ENCODE measurements around the gene UGT1A8. TPM values are rescaled to one million over a fixed set of nuclear protein-coding genes. Genes with fewer than 3 reads are reported as not detected.

Gene UGT1A8
- total RNA-seq, 1 donor from 2014 or later: not detected

- Mint-ChIP-seq H3K27ac (ENCODE audit: unreplicated experiment) (no peak within 1 kb of the TSS), H3K4me3 (ENCODE audit: unreplicated experiment) (no peak within 1 kb of the TSS), H3K4me1 (ENCODE audit: low read depth, unreplicated experiment) (no peaks in the 10 kb centered on the region), H3K9me3 (ENCODE audit: unreplicated experiment) (no peaks in the 10 kb centered on the region), H3K27me3 (ENCODE audit: unreplicated experiment) (no peaks in the 10 kb centered on the region), H3K36me3 (ENCODE audit: unreplicated experiment) (no peaks in the 10 kb centered on the region)
- no peak for TF ChIP-seq CTCF (IDR thresholded peaks at IDR 0.05; ENCODE audit: partially characterized antibody, unreplicated experiment)
- no peak for DNase-seq
Observed at GRCh38 chr2:233681521-233682099, 64.2 kb downstream of the UGT1A8 start, which contains the start of gene UGT1A7. Gene UGT1A7, plus strand, starts transcription at chr2:233681901. Its CDS starts 37 bp downstream, at chr2:233681938.

GRCh38 chr2:233684640-233685039, 67.2 kb downstream of the UGT1A8 start:
- no peak for TF ChIP-seq CTCF (IDR thresholded peaks at IDR 0.05; ENCODE audit: partially characterized antibody, unreplicated experiment)
- Mint-ChIP-seq H3K27ac (ENCODE audit: unreplicated experiment) (no peak overlapping the region), H3K27me3 (ENCODE audit: unreplicated experiment) (no peaks in the 10 kb centered on the region), H3K9me3 (ENCODE audit: unreplicated experiment) (peaks cover 4% of the 10 kb centered on the region), H3K36me3 (ENCODE audit: unreplicated experiment) (no peaks in the 10 kb centered on the region), H3K4me1 (ENCODE audit: low read depth, unreplicated experiment) (no peaks in the 10 kb centered on the region), H3K4me3 (ENCODE audit: unreplicated experiment) (no peak overlapping the region)
- no peak for DNase-seq

- Mint-ChIP-seq H3K4me3 (ENCODE audit: unreplicated experiment) (no peak overlapping the region), H3K36me3 (ENCODE audit: unreplicated experiment) (no peaks in the 10 kb centered on the region), H3K4me1 (ENCODE audit: low read depth, unreplicated experiment) (no peaks in the 10 kb centered on the region), H3K9me3 (ENCODE audit: unreplicated experiment) (peaks cover 4% of the 10 kb centered on the region), H3K27me3 (ENCODE audit: unreplicated experiment) (no peaks in the 10 kb centered on the region), H3K27ac (ENCODE audit: unreplicated experiment) (no peak overlapping the region)
- no peak for DNase-seq
- no peak for TF ChIP-seq CTCF (IDR thresholded peaks at IDR 0.05; ENCODE audit: partially characterized antibody, unreplicated experiment)
Observed at GRCh38 chr2:233686928-233687327, 69.5 kb downstream of the UGT1A8 start.

GRCh38 chr2:233688341-233688740, 70.9 kb downstream of the UGT1A8 start:
- no peaks in the 10 kb centered on the region for H3K27me3 Mint-ChIP-seq (ENCODE audit: unreplicated experiment)
- no peaks in the 10 kb centered on the region for H3K36me3 Mint-ChIP-seq (ENCODE audit: unreplicated experiment)
- peaks cover 4% of the 10 kb centered on the region for H3K9me3 Mint-ChIP-seq (ENCODE audit: unreplicated experiment)
- no peak for DNase-seq
- no peaks in the 10 kb centered on the region for H3K4me1 Mint-ChIP-seq (ENCODE audit: low read depth, unreplicated experiment)
- H3K27ac Mint-ChIP-seq (ENCODE audit: unreplicated experiment): no peak overlapping the region
- no peak overlapping the region for H3K4me3 Mint-ChIP-seq (ENCODE audit: unreplicated experiment)
- no peak for TF ChIP-seq CTCF (IDR thresholded peaks at IDR 0.05; ENCODE audit: partially characterized antibody, unreplicated experiment)

- peaks cover 4% of the 10 kb centered on the region for H3K9me3 Mint-ChIP-seq (ENCODE audit: unreplicated experiment)
- H3K27ac Mint-ChIP-seq (ENCODE audit: unreplicated experiment): no peak overlapping the region
- TF ChIP-seq CTCF (IDR thresholded peaks at IDR 0.05; ENCODE audit: partially characterized antibody, unreplicated experiment): no peak
- H3K36me3 Mint-ChIP-seq (ENCODE audit: unreplicated experiment): no peaks in the 10 kb centered on the region
- no peak overlapping the region for H3K4me3 Mint-ChIP-seq (ENCODE audit: unreplicated experiment)
- no peaks in the 10 kb centered on the region for H3K4me1 Mint-ChIP-seq (ENCODE audit: low read depth, unreplicated experiment)
- no peak for DNase-seq
- no peaks in the 10 kb centered on the region for H3K27me3 Mint-ChIP-seq (ENCODE audit: unreplicated experiment)
Observed at GRCh38 chr2:233689031-233689430, 71.6 kb downstream of the UGT1A8 start.

All from glutamatergic neuron (in vitro differentiated cells).